Astrocyte (in vitro differentiated cells and primary cell): ENCODE results near the gene IL5.
"Not testable (repeated sequence)": the region's sequence is repeated elsewhere in the genome, so short reads cannot be mapped to it uniquely, and the experiment has no call there.

ENCODE experiments used
- EZH2 ChIP-seq: IDR thresholded peaks from 2 replicates; pipeline ENCODE4 v1.6.1; 2012; ENCODE audit warnings: mild to moderate bottlenecking, low read length, inconsistent platforms; ENCODE audit not compliant: insufficient read depth
- TF ChIP-seq, protein P1 (sequence below): IDR thresholded peaks from 2 replicates; pipeline ENCODE4 v1.5.1; 2011; ENCODE audit warnings: low read depth, mild to moderate bottlenecking, inconsistent platforms, low read length, moderate library complexity; ENCODE audit not compliant: insufficient read depth

- TF ChIP-seq, protein P1, sequence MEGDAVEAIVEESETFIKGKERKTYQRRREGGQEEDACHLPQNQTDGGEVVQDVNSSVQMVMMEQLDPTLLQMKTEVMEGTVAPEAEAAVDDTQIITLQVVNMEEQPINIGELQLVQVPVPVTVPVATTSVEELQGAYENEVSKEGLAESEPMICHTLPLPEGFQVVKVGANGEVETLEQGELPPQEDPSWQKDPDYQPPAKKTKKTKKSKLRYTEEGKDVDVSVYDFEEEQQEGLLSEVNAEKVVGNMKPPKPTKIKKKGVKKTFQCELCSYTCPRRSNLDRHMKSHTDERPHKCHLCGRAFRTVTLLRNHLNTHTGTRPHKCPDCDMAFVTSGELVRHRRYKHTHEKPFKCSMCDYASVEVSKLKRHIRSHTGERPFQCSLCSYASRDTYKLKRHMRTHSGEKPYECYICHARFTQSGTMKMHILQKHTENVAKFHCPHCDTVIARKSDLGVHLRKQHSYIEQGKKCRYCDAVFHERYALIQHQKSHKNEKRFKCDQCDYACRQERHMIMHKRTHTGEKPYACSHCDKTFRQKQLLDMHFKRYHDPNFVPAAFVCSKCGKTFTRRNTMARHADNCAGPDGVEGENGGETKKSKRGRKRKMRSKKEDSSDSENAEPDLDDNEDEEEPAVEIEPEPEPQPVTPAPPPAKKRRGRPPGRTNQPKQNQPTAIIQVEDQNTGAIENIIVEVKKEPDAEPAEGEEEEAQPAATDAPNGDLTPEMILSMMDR, result not testable (repeated sequence)
- not testable (repeated sequence) for TF ChIP-seq EZH2
These were observed 21.2 kb upstream of the IL5 start for GRCh38 chr5:132564555-132564954.
